Measurements from ENCODE around the gene THEMIS2.

- TF ChIP-seq, protein P1, sequence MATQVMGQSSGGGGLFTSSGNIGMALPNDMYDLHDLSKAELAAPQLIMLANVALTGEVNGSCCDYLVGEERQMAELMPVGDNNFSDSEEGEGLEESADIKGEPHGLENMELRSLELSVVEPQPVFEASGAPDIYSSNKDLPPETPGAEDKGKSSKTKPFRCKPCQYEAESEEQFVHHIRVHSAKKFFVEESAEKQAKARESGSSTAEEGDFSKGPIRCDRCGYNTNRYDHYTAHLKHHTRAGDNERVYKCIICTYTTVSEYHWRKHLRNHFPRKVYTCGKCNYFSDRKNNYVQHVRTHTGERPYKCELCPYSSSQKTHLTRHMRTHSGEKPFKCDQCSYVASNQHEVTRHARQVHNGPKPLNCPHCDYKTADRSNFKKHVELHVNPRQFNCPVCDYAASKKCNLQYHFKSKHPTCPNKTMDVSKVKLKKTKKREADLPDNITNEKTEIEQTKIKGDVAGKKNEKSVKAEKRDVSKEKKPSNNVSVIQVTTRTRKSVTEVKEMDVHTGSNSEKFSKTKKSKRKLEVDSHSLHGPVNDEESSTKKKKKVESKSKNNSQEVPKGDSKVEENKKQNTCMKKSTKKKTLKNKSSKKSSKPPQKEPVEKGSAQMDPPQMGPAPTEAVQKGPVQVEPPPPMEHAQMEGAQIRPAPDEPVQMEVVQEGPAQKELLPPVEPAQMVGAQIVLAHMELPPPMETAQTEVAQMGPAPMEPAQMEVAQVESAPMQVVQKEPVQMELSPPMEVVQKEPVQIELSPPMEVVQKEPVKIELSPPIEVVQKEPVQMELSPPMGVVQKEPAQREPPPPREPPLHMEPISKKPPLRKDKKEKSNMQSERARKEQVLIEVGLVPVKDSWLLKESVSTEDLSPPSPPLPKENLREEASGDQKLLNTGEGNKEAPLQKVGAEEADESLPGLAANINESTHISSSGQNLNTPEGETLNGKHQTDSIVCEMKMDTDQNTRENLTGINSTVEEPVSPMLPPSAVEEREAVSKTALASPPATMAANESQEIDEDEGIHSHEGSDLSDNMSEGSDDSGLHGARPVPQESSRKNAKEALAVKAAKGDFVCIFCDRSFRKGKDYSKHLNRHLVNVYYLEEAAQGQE (IDR thresholded peaks at IDR 0.05; ENCODE audit: borderline replicate concordance): no peak
- TF ChIP-seq MXI1 (conservative IDR thresholded peaks at IDR 0.05; ENCODE audit: poor library complexity, severe bottlenecking): no peak
- no peak for TF ChIP-seq EP300 (conservative IDR thresholded peaks at IDR 0.05; ENCODE audit: poor library complexity, severe bottlenecking)
- no peak for TF ChIP-seq POLR2AphosphoS5 (IDR thresholded peaks at IDR 0.05)
- no peak for TF ChIP-seq EZH2 (IDR thresholded peaks at IDR 0.05; ENCODE audit: borderline replicate concordance, insufficient read depth, low read length, poor library complexity, severe bottlenecking)
- TF ChIP-seq, protein P2, sequence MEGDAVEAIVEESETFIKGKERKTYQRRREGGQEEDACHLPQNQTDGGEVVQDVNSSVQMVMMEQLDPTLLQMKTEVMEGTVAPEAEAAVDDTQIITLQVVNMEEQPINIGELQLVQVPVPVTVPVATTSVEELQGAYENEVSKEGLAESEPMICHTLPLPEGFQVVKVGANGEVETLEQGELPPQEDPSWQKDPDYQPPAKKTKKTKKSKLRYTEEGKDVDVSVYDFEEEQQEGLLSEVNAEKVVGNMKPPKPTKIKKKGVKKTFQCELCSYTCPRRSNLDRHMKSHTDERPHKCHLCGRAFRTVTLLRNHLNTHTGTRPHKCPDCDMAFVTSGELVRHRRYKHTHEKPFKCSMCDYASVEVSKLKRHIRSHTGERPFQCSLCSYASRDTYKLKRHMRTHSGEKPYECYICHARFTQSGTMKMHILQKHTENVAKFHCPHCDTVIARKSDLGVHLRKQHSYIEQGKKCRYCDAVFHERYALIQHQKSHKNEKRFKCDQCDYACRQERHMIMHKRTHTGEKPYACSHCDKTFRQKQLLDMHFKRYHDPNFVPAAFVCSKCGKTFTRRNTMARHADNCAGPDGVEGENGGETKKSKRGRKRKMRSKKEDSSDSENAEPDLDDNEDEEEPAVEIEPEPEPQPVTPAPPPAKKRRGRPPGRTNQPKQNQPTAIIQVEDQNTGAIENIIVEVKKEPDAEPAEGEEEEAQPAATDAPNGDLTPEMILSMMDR (IDR thresholded peaks at IDR 0.05; ENCODE audit: poor library complexity, severe bottlenecking): no peak
- no peak for TF ChIP-seq RAD21 (conservative IDR thresholded peaks at IDR 0.05)
These were observed 40.6 kb upstream of the THEMIS2 start for GRCh38 chr1:27831568-27832410.

Measured in neural cell (in vitro differentiated cells).